HG03045 (cell line): ENCODE results near the gene ENOX1.
"Not testable (repeated sequence)": the region's sequence is repeated elsewhere in the genome, so short reads cannot be mapped to it uniquely, and the experiment has no call there.

Experiments
- ATAC-seq: cut with Tn5 transposase; IDR thresholded peaks from one replicate; pipeline ENCODE4 v1.9.1; 2021; ENCODE audit warnings: mild to moderate bottlenecking, moderate library complexity; ENCODE audit not compliant: unreplicated experiment

ENOX1 gene

GRCh38 chr13:43363156-43363953, 423.4 kb downstream of the ENOX1 start:
- ATAC-seq, result no peak

DNA sequence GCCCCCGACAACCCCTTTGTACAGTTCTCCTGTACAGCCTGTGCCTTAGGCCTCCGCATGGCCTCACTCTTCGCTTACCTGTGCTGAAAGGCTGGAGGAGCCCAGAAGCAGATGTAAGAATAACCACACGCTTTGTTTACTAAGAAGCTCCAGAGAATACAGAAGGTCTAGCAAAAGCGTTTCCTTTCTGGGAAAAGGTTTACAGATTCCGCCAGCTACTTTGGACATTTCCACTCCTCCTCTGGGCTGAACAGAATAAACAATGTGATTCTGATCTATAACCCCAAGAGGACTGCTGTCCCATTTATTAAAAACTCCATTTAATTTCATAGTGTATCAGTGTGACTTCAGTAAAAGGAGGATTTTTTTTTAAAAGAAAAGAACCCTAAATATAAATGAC, 424.2 kb downstream of the ENOX1 start:
- no peak for ATAC-seq

- ATAC-seq, result no peak
Observed at GRCh38 chr13:43360892-43361610, 425.7 kb downstream of the ENOX1 start.

DNA sequence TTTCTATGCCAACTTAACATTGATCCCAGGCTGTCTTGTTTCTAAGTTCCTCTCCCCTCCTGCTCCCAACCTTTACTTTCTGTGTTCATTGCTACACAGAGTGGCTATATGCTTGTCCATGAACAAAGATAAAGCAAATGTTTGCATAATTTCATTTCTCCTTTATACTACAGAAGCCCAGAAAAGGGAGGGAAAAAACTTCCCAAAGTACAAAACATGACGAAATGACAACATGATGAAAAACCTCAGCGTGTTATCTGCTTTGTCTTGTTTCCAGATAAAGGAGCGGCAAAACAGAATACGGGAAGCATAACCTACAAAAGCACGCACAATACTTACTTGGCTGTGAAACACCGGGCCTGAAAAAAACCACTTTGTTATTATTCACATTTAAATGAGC, 426.6 kb downstream of the ENOX1 start:
- ATAC-seq, result no peak

- ATAC-seq, result no peak
Observed at GRCh38 chr13:43359536-43359935, 427.2 kb downstream of the ENOX1 start.

DNA sequence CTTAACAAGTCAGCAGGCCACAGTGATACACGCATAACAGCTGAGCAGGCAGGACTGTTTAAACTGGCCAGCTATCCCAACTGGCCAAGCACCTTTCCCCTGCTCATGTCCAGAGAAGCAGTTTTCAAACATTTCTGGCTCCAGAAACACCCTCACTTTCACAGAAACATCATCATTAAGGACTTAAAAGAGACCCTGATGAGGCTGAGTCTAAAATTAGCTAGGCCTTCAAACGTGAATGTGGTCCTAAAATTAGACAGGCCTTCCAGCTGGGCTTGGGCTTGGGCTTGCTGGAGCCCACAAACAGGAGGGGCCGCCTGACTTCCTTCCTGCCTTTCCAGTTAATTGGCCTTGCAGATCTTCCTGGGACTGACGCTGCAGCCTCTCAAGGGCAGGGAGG, 429.2 kb downstream of the ENOX1 start:
- ATAC-seq, result no peak

DNA sequence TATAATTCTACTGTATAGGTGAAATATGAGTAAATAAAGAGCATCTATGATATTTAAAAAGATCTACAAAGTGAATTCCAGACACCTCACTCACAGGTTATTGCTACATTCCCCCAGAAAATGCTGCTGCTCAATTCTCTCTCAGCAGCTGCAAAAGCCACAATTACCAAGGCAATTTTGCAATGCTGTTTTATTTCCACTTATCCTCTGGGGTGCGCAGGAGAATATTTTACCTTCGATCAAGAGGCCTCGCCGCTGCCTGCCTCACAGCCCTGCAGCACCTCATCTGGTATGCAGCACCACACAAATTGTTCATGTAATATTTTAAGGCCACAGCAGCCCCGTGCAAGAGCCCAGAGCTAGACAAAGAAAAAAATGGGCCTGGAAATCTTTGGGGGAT, 430.2 kb downstream of the ENOX1 start:
- no peak for ATAC-seq

GRCh38 chr13:43355774-43356173, 431.0 kb downstream of the ENOX1 start:
- no peak for ATAC-seq

GRCh38 chr13:43354153-43354945, 432.4 kb downstream of the ENOX1 start:
- ATAC-seq, result no peak

DNA sequence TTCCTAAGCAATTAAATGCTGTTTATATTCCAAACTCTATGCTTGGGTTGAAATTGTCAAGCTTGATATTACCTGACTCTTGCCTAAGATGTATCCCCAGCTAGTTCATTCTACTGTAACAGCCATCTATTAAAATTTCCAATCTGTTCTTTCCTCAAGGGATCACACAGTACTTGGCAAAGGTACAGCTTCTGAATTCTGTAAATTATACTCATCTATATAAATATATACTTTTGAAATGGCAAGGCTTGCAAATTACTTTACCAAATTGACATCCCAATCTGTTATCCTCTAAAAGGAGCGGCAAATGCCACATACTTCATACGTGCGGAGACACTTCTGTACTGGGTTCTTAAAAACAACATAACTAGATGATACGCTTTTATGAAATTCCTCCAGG, 433.1 kb downstream of the ENOX1 start:
- ATAC-seq, result no peak

DNA sequence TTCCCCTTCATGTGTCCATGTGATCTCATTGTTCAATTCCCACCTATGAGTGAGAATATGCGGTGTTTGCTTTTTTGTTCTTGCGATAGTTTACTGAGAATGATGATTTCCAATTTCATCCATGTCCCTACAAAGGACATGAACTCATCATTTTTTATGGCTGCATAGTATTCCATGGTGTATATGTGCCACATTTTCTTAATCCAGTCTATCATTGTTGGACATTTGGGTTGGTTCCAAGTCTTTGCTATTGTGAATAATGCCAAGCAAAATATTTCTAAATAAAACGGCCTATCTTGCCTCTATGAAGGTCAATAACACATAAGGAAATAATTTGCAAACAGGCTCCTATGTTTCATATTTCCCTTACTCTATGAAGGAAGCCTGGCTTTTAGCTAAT, 435.2 kb downstream of the ENOX1 start:
- ATAC-seq, result not testable (repeated sequence)

- ATAC-seq, result no peak
Observed at GRCh38 chr13:43348397-43348796, 438.4 kb downstream of the ENOX1 start.

GRCh38 chr13:43347877-43348276, 438.9 kb downstream of the ENOX1 start:
- no peak for ATAC-seq

GRCh38 chr13:43346427-43346826, 440.3 kb downstream of the ENOX1 start:
- ATAC-seq, result no peak

DNA sequence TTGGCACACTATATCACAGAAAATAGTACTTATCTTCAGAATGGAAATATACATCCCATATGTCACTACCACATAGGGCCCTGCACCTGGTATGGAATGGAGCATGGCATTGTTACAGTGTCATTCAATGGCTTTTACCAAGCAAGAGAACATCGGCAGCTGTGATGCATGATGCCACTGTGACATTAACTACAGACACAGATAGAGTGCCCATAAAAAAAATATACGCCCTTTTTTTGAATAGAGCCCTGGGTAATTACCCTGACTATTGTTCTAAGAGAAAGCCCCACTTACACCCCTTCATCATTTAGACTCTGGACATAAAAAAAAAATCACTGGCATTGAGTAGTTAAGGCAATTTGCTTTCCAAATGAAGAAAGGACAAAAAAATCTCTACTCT, 443.1 kb downstream of the ENOX1 start:
- no peak for ATAC-seq

GRCh38 chr13:43339805-43340550, 446.8 kb downstream of the ENOX1 start:
- no peak for ATAC-seq

- ATAC-seq, result no peak
Observed at GRCh38 chr13:43339145-43339804, 447.5 kb downstream of the ENOX1 start.

DNA sequence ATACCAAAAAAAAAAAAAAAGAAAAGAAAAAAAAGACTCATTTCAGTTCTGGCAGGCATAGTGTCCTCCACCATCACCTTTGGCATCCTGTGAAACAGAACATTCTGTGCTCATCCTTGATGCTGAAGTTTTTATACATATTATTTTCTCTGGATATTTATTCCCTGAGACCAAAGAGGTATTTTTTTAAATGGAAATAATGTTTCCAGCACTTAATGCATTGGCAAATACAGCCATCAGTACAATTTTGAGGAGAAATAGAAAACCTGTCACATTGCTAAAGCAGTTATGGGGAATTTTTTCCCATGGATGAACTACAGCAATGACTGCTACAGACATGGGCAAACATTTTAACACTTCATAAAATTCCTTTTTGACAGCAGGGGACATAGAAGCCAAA, 451.0 kb downstream of the ENOX1 start:
- ATAC-seq, result no peak

GRCh38 chr13:43333176-43333575, 453.6 kb downstream of the ENOX1 start:
- ATAC-seq, result no peak

GRCh38 chr13:43331672-43332071, 455.1 kb downstream of the ENOX1 start:
- ATAC-seq, result no peak
